Activated T-cell treated with anti-CD3 and anti-CD28 coated beads for 1 hour (primary cell): Measurements from ENCODE around the gene SAP30.

Experiments
- DNase-seq: peaks from one replicate; pipeline ENCODE4 v3.0.0-alpha.2; 2020; ENCODE audit warnings: low read depth

The SAP30 gene

GRCh38 chr4:173367285-173367684, 3.5 kb upstream of the SAP30 start:
- no peak for DNase-seq

- no peak for DNase-seq
Observed at GRCh38 chr4:173367946-173368345, 2.8 kb upstream of the SAP30 start.

- peak; percentile 46 for DNase-seq
Observed at GRCh38 chr4:173370130-173370476, 651 bp upstream of the SAP30 start.

GRCh38 chr4:173371292-173372192, 788 bp downstream of the SAP30 start:
- DNase-seq: peak; percentile 12

GRCh38 chr4:173374588-173374987, 3.8 kb downstream of the SAP30 start:
- DNase-seq: no peak

GRCh38 chr4:173379929-173380328, 9.2 kb downstream of the SAP30 start:
- no peak for DNase-seq

GRCh38 chr4:173380987-173381386, 10.2 kb downstream of the SAP30 start:
- no peak for DNase-seq

GRCh38 chr4:173381610-173382009, 10.9 kb downstream of the SAP30 start:
- DNase-seq: no peak

GRCh38 chr4:173382349-173382748, 11.6 kb downstream of the SAP30 start:
- no peak for DNase-seq

- DNase-seq: no peak
Observed at GRCh38 chr4:173386751-173387150, 16.0 kb downstream of the SAP30 start.

- DNase-seq: no peak
Observed at GRCh38 chr4:173391701-173392100, 20.9 kb downstream of the SAP30 start.

- no peak for DNase-seq
Observed at GRCh38 chr4:173397604-173398003, 26.9 kb downstream of the SAP30 start.

- DNase-seq: no peak
Observed at GRCh38 chr4:173398220-173398619, 27.5 kb downstream of the SAP30 start.

GRCh38 chr4:173398779-173399415, 28.1 kb downstream of the SAP30 start, which contains the start of gene SCRG1:
Gene SCRG1 (minus strand): TSS chr4:173399116. CDS start chr4:173391414, 7,702 bp downstream.
- DNase-seq: no peak

- no peak for DNase-seq
Observed at GRCh38 chr4:173401063-173401462, 30.3 kb downstream of the SAP30 start.

GRCh38 chr4:173403051-173403450, 32.3 kb downstream of the SAP30 start:
- DNase-seq: no peak

GRCh38 chr4:173404296-173404865, 33.6 kb downstream of the SAP30 start:
- DNase-seq: no peak

- DNase-seq: no peak
Observed at GRCh38 chr4:173405840-173406606, 35.3 kb downstream of the SAP30 start.

GRCh38 chr4:173410079-173410478, 39.3 kb downstream of the SAP30 start:
- DNase-seq: no peak

- DNase-seq: no peak
Observed at GRCh38 chr4:173411106-173411693, 40.4 kb downstream of the SAP30 start.

GRCh38 chr4:173413036-173413435, 42.3 kb downstream of the SAP30 start:
- no peak for DNase-seq

GRCh38 chr4:173414456-173414855, 43.7 kb downstream of the SAP30 start:
- no peak for DNase-seq
